NCI-H82 treated with DMSO at 0.1 percent for 48 hours (cell line): ENCODE measurements around the gene MSI1.

ENCODE experiments used
- DNase-seq: peaks from one replicate; lab custom pipeline; 2025; ENCODE audit not compliant: unreplicated experiment; lab: John Stamatoyannopoulos, UW

The MSI1 gene

GRCh38 chr12:120324841-120325417 lies 44.0 kb downstream of the MSI1 start:
- no peak for DNase-seq

DNA sequence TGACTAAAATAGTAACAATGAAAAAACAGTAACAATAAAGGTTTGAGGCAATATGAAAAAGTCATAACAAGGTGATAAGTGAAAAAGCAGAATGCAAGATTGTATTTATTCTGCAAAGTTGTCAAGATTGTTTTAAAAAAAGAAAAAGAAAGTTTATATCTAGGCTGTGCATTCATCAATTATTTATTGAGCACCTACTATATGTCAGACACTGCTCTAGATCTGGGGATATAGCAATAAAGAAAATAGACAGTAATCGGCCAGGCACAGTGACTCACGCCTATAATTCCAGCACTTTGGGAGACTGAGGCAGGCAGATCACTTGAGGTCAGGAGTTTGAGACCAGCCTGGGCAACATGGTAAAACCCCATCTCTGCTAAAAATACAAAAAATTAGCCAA lies 45.2 kb downstream of the MSI1 start:
- no peak for DNase-seq

GRCh38 chr12:120321382-120322202 lies 47.4 kb downstream of the MSI1 start:
- DNase-seq = peak; percentile 93

DNA sequence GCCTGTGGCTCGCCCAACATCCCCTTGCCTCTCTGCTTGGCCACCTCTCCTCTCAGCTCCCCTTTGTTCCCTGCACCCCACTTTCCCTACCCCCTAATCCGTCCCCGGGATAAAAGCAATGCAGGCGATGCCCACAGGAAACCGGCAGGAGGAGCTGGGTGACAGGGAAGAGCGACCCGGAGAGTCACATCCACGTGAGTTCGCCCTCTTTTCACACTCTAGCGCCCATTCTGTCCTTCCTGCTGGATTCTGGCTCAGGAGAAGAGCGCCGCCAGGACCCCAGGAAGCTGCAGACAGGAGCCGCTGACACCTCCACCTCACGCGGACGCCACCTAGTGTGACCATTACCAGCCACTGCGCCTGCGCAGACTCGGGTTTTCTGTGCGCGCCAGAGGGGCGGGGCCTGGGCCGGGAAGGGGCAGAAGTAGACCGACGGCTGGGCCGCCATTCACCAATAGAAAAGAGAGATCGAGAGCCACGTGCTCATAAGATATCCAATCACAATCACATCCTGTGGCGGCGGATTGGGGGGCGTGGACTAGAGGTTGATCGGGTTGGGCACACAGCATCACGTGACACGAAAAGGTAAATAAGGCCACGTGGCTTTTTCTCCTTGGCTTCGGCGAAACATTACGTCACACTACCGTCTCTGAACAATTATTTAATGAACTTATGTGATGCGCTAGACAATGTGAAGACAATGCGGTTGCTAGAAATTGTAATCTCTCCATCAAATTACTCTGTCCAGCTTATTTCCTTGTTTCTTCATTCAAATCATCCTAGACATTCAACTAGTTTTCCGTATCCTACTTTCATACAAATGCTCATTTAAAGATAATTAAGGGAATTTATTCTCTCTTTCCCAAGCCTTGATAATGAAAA lies 51.5 kb downstream of the MSI1 start:
- peak; percentile 100 for DNase-seq

- DNase-seq = no peak
Observed at GRCh38 chr12:120316798-120317223, 52.2 kb downstream of the MSI1 start.

DNA sequence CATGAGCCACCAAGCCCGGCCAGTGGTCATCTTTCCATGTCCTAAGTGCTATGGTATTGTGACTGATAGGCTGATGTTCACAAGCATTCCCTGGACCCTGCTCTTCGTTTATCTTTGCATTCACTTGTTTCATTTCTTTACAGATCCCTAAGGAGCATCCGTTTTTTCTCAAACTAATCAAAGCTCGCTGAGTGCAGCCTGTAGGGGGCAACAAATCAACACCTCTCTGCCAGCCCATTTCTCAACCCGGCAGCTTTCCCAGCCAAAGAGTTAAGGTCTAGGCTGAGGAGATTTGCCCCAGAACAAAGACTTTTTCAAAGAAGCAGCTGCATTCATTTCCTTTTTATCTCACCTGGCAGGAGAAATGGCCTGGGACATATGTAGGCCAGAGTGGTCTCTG lies 54.7 kb downstream of the MSI1 start:
- DNase-seq = no peak

GRCh38 chr12:120301962-120302815 lies 66.8 kb downstream of the MSI1 start, which contains the start of gene SIRT4:
Gene SIRT4 (plus strand): TSS chr12:120302321. CDS start chr12:120303562, 1,241 bp downstream.
- peak; percentile 92 for DNase-seq

DNA sequence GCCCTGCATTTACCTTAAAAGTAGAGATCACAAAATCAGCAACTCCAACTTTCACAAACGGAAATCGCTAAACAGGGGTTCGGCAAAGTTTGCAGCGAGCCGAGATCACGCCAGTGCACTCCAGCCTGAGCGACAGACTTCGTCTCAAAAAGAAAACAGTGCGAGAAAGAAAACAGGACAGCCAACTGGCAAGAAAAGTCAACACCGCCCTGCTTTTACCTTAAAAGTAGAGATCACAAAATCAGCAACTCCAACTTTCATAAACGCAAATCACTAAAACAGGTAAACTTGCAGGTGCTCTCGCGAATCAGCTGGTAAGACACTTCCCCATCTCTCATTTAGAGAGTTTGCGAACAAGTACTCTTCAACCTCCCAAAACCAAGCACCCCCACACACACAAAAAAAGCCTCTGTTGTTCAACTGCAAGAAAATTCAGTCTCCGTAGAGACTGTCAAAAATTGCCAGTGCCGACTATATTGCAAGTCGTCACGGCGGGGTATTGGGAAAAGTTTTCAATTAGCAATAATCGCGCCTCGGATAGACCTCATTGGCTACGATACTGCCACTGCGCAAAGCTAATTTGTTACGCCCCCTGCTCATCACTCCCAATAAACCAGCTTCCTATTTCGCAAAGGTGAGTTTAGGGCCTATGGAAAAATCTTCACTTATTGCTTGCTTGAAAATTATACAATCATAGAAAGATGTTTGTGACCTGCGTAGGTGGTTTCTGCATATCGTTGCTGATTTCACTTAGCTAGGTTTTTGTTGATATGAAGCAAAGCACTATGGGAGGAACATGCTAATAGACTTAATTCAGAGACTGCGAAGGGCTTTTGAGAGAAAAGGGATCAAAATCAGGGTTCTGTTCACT lies 76.1 kb downstream of the MSI1 start, which contains the start of gene RNU4-1:
TSS of gene RNU4-1 (minus strand) at position 577 of the 871 bp plus-strand sequence.
- DNase-seq = peak; percentile 97

DNA sequence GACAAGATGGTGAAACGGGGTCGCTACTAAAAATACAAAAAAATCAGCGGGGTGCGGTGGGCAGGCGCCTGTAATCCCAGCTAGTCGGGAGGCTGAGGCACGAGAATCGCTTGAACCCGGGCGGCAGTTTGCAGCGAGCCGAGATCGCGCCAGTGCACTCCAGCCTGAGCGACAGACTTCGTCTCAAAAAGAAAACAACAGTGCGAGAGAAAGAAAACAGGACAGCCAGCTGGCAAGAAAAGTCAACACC lies 76.6 kb downstream of the MSI1 start:
- no peak for DNase-seq
